ENCODE measurements around the gene MIPEP. TPM values are rescaled to one million over a fixed set of nuclear protein-coding genes. Genes with fewer than 3 reads are reported as not detected.
"Not testable (repeated sequence)": the region's sequence is repeated elsewhere in the genome, so short reads cannot be mapped to it uniquely, and the experiment has no call there.

The MIPEP gene
- total RNA-seq, 6 donors from 2014 or later = 14.5 to 29.3 (median 19.1) TPM

DNA sequence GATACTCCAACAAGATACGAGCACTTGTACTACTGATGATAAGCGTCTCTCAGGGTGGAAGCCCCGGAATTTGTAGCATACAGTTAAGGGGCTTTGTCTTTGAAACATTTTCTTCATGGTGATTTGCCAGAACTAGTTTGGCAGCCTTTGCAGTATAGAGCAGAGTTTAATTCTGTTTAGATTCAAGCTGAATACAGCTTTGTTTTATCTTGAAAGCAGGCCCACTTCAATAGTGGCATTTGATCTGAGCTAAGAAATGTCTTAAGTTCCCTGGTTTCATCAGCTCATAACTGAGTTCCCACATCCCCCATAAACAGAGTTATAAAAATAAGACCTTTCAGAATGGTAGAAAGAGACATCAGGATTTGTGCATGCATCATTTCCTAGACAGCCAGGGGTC, 125.9 kb downstream of the MIPEP start:
- TF ChIP-seq POLR2A (IDR thresholded peaks at IDR 0.05) = no peak
- TF ChIP-seq, protein P1, sequence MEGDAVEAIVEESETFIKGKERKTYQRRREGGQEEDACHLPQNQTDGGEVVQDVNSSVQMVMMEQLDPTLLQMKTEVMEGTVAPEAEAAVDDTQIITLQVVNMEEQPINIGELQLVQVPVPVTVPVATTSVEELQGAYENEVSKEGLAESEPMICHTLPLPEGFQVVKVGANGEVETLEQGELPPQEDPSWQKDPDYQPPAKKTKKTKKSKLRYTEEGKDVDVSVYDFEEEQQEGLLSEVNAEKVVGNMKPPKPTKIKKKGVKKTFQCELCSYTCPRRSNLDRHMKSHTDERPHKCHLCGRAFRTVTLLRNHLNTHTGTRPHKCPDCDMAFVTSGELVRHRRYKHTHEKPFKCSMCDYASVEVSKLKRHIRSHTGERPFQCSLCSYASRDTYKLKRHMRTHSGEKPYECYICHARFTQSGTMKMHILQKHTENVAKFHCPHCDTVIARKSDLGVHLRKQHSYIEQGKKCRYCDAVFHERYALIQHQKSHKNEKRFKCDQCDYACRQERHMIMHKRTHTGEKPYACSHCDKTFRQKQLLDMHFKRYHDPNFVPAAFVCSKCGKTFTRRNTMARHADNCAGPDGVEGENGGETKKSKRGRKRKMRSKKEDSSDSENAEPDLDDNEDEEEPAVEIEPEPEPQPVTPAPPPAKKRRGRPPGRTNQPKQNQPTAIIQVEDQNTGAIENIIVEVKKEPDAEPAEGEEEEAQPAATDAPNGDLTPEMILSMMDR (IDR thresholded peaks at IDR 0.05) = no peak
- TF ChIP-seq EP300 (IDR thresholded peaks at IDR 0.05) = no peak
- no peak for TF ChIP-seq POLR2AphosphoS5 (IDR thresholded peaks at IDR 0.05)
- WGBS, 2 donors = 89 to 94% methylated on average over 3 of the region's 3 CpGs
- no peak for DNase-seq

GRCh38 chr13:23761760-23762159, 127.4 kb downstream of the MIPEP start:
- H3K4me3 ChIP-seq; DNase-seq; H3K27ac ChIP-seq; ATAC-seq (ENCODE audit: low FRiP score in 2 of 2); H3K36me3 ChIP-seq; H3K4me1 ChIP-seq; H3K27me3 ChIP-seq; H3K9me3 ChIP-seq: not testable (repeated sequence)
- WGBS, 2 donors = 59 to 60% methylated on average over 8 of the region's 8 CpGs

More for the DNA sequence above, 125.9 kb downstream of the MIPEP start:
- H3K4me1 ChIP-seq = peaks cover 0 to 1% (median 0%) of the 10 kb centered on the region in 4 donors
- H3K27me3 ChIP-seq = no peaks in the 10 kb centered on the region
- H3K4me3 ChIP-seq = no peak overlapping the region
- no peak overlapping the region for H3K27ac ChIP-seq
- no peak for ATAC-seq (ENCODE audit: low FRiP score in 2 of 2)
- H3K9me3 ChIP-seq = no peaks in the 10 kb centered on the region
- no peaks in the 10 kb centered on the region for H3K36me3 ChIP-seq

DNA sequence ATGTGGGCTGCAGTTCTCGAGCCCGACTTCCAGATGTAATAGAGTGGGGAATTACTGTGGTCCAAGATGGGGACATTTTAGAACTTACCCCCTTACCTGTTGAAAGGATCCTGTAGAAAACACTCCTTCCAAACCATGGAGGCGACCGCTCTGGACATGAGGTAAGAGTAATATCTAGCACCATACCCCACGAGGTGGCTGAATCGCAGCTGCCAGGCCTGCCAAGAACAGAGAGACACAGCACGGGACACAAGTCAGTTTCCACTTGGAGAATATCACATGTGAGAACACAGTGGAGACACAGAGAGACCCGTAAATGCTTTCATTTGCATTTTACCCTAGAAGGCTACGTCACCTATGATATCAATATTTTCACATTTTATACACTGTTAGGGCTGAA, 129.2 kb downstream of the MIPEP start:
- H3K36me3 ChIP-seq = no peaks in the 10 kb centered on the region
- no peak for DNase-seq
- H3K9me3 ChIP-seq = no peaks in the 10 kb centered on the region
- no peak for TF ChIP-seq POLR2A (IDR thresholded peaks at IDR 0.05)
- TF ChIP-seq, protein P1 (IDR thresholded peaks at IDR 0.05) = no peak
- TF ChIP-seq EP300 (IDR thresholded peaks at IDR 0.05) = no peak
- TF ChIP-seq POLR2AphosphoS5 (IDR thresholded peaks at IDR 0.05) = no peak
- 90 to 94% methylated on average over 7 to 9 of the region's 9 CpGs for WGBS, 2 donors
- H3K27ac ChIP-seq = no peak overlapping the region
- no peak overlapping the region for H3K4me3 ChIP-seq
- H3K27me3 ChIP-seq = no peaks in the 10 kb centered on the region
- ATAC-seq (ENCODE audit: low FRiP score in 2 of 2) = no peak
- peaks cover under 1 to 10% (median 2%) of the 10 kb centered on the region in 4 donors for H3K4me1 ChIP-seq

- Histone ChIP-seq H3K36me3 (no peaks in the 10 kb centered on the region), H3K27me3 (no peaks in the 10 kb centered on the region), H3K4me3 (no peak overlapping the region), H3K27ac (no peak overlapping the region), H3K9me3 (no peaks in the 10 kb centered on the region), H3K4me1 (peaks cover 3 to 17% (median 6%) of the 10 kb centered on the region in 4 donors)
- peak in 1 of 2 donors; percentile 43 for ATAC-seq (ENCODE audit: low FRiP score in 2 of 2)
- 82 to 88% methylated on average over 8 to 9 of the region's 9 CpGs for WGBS, 2 donors
- peak in 1 of 2 donors; percentile 6 for DNase-seq
- TF ChIP-seq POLR2A (IDR thresholded peaks at IDR 0.05) (no peak), EP300 (IDR thresholded peaks at IDR 0.05) (no peak), POLR2AphosphoS5 (IDR thresholded peaks at IDR 0.05) (no peak)
- TF ChIP-seq, protein P1 (IDR thresholded peaks at IDR 0.05) = no peak
Measured at GRCh38 chr13:23758798-23759527, 130.2 kb downstream of the MIPEP start.

- no peaks in the 10 kb centered on the region for H3K36me3 ChIP-seq
- DNase-seq = no peak
- H3K4me3 ChIP-seq = no peak overlapping the region
- ATAC-seq (ENCODE audit: low FRiP score in 2 of 2) = peak in 1 of 2 donors; percentile 56
- peaks cover 3 to 26% (median 14%) of the 10 kb centered on the region in 4 donors for H3K4me1 ChIP-seq
- TF ChIP-seq, protein P1 (IDR thresholded peaks at IDR 0.05) = no peak
- TF ChIP-seq POLR2A (IDR thresholded peaks at IDR 0.05) = no peak
- no peak for TF ChIP-seq EP300 (IDR thresholded peaks at IDR 0.05)
- no peak for TF ChIP-seq POLR2AphosphoS5 (IDR thresholded peaks at IDR 0.05)
- H3K9me3 ChIP-seq = no peaks in the 10 kb centered on the region
- no peaks in the 10 kb centered on the region for H3K27me3 ChIP-seq
- WGBS, 2 donors = 65 to 67% methylated on average over 2 of the region's 2 CpGs
- H3K27ac ChIP-seq = peak overlapping the region; percentile 39 to 58 (median 49)
Measured at GRCh38 chr13:23754997-23755396, 134.2 kb downstream of the MIPEP start.
